Measurements from ENCODE around the gene METTL16. TPM values are rescaled to one million over a fixed set of nuclear protein-coding genes. Genes with fewer than 3 reads are reported as not detected.
"Not testable (repeated sequence)": the region's sequence is repeated elsewhere in the genome, so short reads cannot be mapped to it uniquely, and the experiment has no call there.

The METTL16 gene
- total RNA-seq, 1 donor from 2014 or later, result 17.6 TPM

GRCh38 chr17:2547176-2547575 lies 35.5 kb upstream of the METTL16 start:
- TF ChIP-seq CTCF (IDR thresholded peaks at IDR 0.05; ENCODE audit: insufficient read depth, low read length, severe bottlenecking), result no peak
- H3K4me3 ChIP-seq (ENCODE audit: low read depth, low read length), result no peak overlapping the region
- no peaks in the 10 kb centered on the region for H3K36me3 ChIP-seq (ENCODE audit: control insufficient read depth, insufficient read depth, low read length)
- FAIRE-seq, result no peak
- H3K27me3 ChIP-seq (ENCODE audit: control insufficient read depth, insufficient read depth, low read length), result no peaks in the 10 kb centered on the region
- peak; percentile 79 for DNase-seq (ENCODE audit: low read depth)

GRCh38 chr17:2545393-2545792 lies 33.7 kb upstream of the METTL16 start:
- Histone ChIP-seq H3K4me3 (ENCODE audit: low read depth, low read length) (no peak overlapping the region), H3K36me3 (ENCODE audit: control insufficient read depth, insufficient read depth, low read length) (no peaks in the 10 kb centered on the region), H3K27me3 (ENCODE audit: control insufficient read depth, insufficient read depth, low read length) (no peaks in the 10 kb centered on the region)
- DNase-seq (ENCODE audit: low read depth) (no peak), FAIRE-seq (no peak)
- no peak for TF ChIP-seq CTCF (IDR thresholded peaks at IDR 0.05; ENCODE audit: insufficient read depth, low read length, severe bottlenecking)

GRCh38 chr17:2542456-2542855 lies 30.8 kb upstream of the METTL16 start:
- Histone ChIP-seq H3K4me3 (ENCODE audit: low read depth, low read length) (no peak overlapping the region), H3K36me3 (ENCODE audit: control insufficient read depth, insufficient read depth, low read length) (no peaks in the 10 kb centered on the region), H3K27me3 (ENCODE audit: control insufficient read depth, insufficient read depth, low read length) (no peaks in the 10 kb centered on the region)
- DNase-seq (ENCODE audit: low read depth) (no peak), FAIRE-seq (no peak)
- no peak for TF ChIP-seq CTCF (IDR thresholded peaks at IDR 0.05; ENCODE audit: insufficient read depth, low read length, severe bottlenecking)

GRCh38 chr17:2542056-2542455 lies 30.4 kb upstream of the METTL16 start:
- DNase-seq (ENCODE audit: low read depth) (no peak), FAIRE-seq (no peak)
- no peak overlapping the region for H3K4me3 ChIP-seq (ENCODE audit: low read depth, low read length)
- H3K27me3 ChIP-seq (ENCODE audit: control insufficient read depth, insufficient read depth, low read length), result no peaks in the 10 kb centered on the region
- no peaks in the 10 kb centered on the region for H3K36me3 ChIP-seq (ENCODE audit: control insufficient read depth, insufficient read depth, low read length)
- TF ChIP-seq CTCF (IDR thresholded peaks at IDR 0.05; ENCODE audit: insufficient read depth, low read length, severe bottlenecking), result no peak

GRCh38 chr17:2537579-2537978 lies 25.9 kb upstream of the METTL16 start:
- not testable (repeated sequence) for H3K27me3 ChIP-seq (ENCODE audit: control insufficient read depth, insufficient read depth, low read length); H3K36me3 ChIP-seq (ENCODE audit: control insufficient read depth, insufficient read depth, low read length); DNase-seq (ENCODE audit: low read depth); FAIRE-seq; H3K4me3 ChIP-seq (ENCODE audit: low read depth, low read length)

GRCh38 chr17:2532146-2532720 lies 20.5 kb upstream of the METTL16 start:
- FAIRE-seq (no peak), DNase-seq (ENCODE audit: low read depth) (no peak)
- Histone ChIP-seq H3K4me3 (ENCODE audit: low read depth, low read length) (no peak overlapping the region), H3K27me3 (ENCODE audit: control insufficient read depth, insufficient read depth, low read length) (no peaks in the 10 kb centered on the region), H3K36me3 (ENCODE audit: control insufficient read depth, insufficient read depth, low read length) (no peaks in the 10 kb centered on the region)
- no peak for TF ChIP-seq CTCF (IDR thresholded peaks at IDR 0.05; ENCODE audit: insufficient read depth, low read length, severe bottlenecking)

GRCh38 chr17:2531243-2531954 lies 19.7 kb upstream of the METTL16 start:
- not testable (repeated sequence) for FAIRE-seq; H3K27me3 ChIP-seq (ENCODE audit: control insufficient read depth, insufficient read depth, low read length); H3K36me3 ChIP-seq (ENCODE audit: control insufficient read depth, insufficient read depth, low read length); H3K4me3 ChIP-seq (ENCODE audit: low read depth, low read length); DNase-seq (ENCODE audit: low read depth)

- DNase-seq (ENCODE audit: low read depth); H3K27me3 ChIP-seq (ENCODE audit: control insufficient read depth, insufficient read depth, low read length); H3K36me3 ChIP-seq (ENCODE audit: control insufficient read depth, insufficient read depth, low read length); H3K4me3 ChIP-seq (ENCODE audit: low read depth, low read length); FAIRE-seq: not testable (repeated sequence)
Measured at GRCh38 chr17:2521775-2522410, 10.2 kb upstream of the METTL16 start.

Data from bronchial epithelial cell (primary cell).